Measurements from ENCODE around the gene CAMK2D. TPM values are rescaled to one million over a fixed set of nuclear protein-coding genes. Genes with fewer than 3 reads are reported as not detected.

Gene CAMK2D
- polyA plus RNA-seq, 6 donors from 2014 or later, result 75.5 to 84.9 (median 81.8) TPM

Other genes starting within 250 kb of the CAMK2D start
- not detected for gene ARSJ, start 217.9 kb upstream of the CAMK2D start, polyA plus RNA-seq (ENCODE audit: low read depth in 6 of 6)